Measurements from ENCODE around the gene PCLO. TPM values are rescaled to one million over a fixed set of nuclear protein-coding genes. Genes with fewer than 3 reads are reported as not detected.

The PCLO gene, protein sequence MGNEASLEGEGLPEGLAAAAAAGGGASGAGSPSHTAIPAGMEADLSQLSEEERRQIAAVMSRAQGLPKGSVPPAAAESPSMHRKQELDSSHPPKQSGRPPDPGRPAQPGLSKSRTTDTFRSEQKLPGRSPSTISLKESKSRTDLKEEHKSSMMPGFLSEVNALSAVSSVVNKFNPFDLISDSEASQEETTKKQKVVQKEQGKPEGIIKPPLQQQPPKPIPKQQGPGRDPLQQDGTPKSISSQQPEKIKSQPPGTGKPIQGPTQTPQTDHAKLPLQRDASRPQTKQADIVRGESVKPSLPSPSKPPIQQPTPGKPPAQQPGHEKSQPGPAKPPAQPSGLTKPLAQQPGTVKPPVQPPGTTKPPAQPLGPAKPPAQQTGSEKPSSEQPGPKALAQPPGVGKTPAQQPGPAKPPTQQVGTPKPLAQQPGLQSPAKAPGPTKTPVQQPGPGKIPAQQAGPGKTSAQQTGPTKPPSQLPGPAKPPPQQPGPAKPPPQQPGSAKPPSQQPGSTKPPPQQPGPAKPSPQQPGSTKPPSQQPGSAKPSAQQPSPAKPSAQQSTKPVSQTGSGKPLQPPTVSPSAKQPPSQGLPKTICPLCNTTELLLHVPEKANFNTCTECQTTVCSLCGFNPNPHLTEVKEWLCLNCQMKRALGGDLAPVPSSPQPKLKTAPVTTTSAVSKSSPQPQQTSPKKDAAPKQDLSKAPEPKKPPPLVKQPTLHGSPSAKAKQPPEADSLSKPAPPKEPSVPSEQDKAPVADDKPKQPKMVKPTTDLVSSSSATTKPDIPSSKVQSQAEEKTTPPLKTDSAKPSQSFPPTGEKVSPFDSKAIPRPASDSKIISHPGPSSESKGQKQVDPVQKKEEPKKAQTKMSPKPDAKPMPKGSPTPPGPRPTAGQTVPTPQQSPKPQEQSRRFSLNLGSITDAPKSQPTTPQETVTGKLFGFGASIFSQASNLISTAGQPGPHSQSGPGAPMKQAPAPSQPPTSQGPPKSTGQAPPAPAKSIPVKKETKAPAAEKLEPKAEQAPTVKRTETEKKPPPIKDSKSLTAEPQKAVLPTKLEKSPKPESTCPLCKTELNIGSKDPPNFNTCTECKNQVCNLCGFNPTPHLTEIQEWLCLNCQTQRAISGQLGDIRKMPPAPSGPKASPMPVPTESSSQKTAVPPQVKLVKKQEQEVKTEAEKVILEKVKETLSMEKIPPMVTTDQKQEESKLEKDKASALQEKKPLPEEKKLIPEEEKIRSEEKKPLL (N-terminal part only)
- total RNA-seq: 3.7 and 5.7 TPM in 2 replicates

- peak; percentile 43 for DNase-seq
Measured at GRCh38 chr7:83162402-83163256, at the start of gene PCLO. PCLO (minus strand) TSS chr7:83162884; CDS start chr7:83162592, 292 bp downstream.

- DNase-seq: no peak
Measured at GRCh38 chr7:83211685-83212084, 49.0 kb upstream of the PCLO start.

DNA sequence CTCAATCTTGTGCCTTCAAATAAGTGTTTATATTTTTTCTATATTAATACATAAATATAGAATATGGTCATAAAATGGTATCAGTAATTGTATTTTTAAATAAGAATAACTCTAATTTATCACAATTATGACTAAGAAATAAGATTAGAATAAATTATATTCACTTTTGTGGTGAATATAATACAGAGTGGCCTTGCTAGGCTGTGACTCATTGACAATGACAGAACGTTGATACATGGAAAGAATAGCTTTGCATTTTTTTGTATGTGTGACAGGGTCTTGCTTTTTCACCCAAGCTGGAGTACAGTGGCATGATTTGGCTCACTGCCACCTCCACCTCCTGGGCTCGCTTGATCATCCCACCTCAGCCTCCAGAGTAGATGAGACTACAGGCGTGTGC lies 47.8 kb upstream of the PCLO start:
- DNase-seq: no peak

- no peak for DNase-seq
Measured at GRCh38 chr7:83204715-83205114, 42.0 kb upstream of the PCLO start.

- DNase-seq: no peak
Measured at GRCh38 chr7:83201355-83201754, 38.7 kb upstream of the PCLO start.

DNA sequence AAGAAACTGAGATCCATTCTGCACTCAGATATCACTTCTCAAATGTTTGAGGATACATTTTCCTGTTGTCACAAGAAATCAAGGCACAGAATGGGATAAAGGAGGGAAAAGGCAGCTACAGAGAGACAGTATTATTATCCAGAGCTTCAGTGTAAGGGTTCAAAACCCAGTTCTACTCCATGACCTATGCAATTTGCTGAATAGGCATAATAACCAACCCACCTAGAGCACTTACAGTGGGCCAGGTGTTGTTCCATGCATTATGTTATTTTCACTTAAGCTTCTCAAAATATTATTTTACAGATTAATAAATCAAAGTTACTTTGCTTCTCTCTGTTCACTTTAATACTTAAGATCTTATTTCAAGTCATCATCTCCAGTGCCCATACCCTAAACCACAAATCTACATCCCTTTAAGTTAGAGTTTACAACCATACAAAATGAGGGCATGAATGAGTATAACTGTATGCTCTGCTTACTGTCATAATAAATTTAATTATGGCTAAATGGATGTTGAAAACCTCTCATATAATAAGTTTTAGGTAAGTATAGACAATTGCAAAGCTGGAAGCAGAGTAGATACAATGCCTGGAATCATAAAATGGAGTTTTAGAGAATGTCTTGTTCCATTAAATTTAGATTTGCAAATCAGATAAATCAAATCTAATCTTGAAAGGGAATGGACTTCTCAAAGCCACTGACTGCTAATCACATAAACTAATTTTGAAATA lies 28.1 kb upstream of the PCLO start:
- no peak for DNase-seq

DNA sequence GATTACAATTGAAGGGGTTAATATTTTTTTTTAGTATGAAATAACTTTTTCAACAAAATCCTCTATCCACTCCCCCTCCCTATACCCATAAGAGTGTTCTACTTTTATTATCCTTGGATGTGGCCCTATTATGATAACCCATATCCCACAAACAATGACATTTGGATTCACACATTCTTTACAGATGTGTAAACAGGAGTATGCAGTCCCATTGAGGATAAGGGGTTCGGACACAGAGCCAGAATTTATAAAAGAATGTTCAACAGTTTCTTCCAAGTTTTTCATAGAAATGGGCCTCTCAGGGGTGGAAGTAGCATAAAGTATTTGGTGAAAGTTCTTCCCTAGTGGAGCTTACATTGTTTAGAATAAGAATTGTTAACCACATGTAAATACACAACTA lies 16.1 kb upstream of the PCLO start:
- DNase-seq: no peak

DNA sequence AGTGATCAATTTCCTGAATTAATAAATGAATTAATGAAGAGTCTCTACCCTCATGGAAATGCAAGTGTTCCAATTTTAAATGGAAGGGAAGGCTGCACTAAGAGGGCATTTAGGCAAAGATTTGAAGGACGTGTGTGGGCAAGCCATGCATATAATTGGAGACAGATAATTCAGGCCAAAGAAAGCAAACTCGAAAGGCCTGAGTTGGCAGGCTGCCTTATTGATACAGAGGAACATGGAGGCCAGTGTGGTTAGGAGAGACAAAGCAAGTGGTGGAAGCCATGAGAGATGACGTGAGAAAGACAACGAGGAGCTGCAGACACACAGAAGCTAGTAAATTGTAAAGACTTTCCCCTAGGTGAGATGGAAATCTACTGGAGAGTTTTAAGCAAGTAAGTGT lies 15.4 kb upstream of the PCLO start:
- no peak for DNase-seq

GRCh38 chr7:83173664-83174063 lies 11.0 kb upstream of the PCLO start:
- DNase-seq: no peak

DNA sequence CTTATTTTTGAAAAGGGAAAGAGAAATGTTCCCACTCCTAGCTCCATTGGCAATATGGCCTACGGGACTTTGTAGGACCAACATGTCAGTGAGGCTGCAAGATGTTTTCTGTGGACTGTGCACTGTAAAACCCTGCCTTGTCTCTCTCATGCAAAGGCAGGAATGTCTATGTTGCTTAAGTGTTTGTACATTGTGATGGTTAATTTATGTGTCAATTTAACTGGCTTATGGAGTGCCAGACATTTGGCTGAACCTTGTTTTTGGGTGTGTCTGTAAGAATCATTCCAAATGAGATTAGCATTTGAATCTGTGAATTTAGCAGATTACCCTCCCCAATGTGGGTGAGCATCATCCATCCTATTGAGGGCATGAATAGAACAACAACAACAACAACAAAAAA lies 4.1 kb upstream of the PCLO start:
- no peak for DNase-seq

GRCh38 chr7:83161899-83162401 lies 734 bp downstream of the PCLO start:
- DNase-seq: no peak

DNA sequence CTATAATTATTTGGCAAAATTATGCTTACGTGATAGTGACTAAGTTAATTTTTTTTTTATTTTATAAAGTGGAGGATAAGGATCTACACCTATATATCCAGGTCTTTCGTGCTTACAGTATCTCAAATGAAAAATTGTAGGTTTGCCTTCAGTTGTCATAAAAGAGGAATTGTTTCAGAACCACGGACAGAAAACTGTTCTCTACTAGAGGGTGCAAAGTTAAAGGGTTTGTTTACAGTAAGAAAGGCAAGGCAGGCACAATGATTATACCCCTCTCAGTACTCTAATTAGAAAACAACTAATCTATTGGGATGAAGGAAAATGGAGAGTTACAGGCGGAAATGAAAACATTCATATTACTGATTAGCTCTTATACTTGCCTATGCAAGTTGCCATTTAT lies 1.5 kb downstream of the PCLO start:
- DNase-seq: peak; percentile 1

- no peak for DNase-seq
Measured at GRCh38 chr7:83159731-83160130, 3.0 kb downstream of the PCLO start.

- no peak for DNase-seq
Measured at GRCh38 chr7:83156006-83156405, 6.7 kb downstream of the PCLO start.

DNA sequence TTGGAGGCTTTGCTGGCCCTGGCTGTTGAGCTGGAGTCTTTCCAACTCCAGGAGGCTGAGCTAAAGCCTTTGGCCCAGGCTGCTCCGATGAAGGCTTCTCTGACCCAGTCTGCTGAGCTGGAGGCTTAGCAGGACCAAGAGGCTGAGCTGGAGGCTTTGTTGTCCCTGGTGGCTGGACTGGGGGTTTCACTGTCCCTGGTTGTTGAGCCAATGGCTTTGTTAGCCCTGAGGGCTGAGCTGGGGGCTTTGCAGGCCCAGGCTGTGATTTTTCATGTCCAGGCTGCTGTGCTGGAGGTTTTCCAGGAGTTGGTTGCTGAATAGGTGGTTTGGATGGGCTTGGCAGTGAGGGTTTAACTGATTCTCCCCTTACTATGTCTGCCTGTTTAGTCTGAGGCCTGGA lies 7.3 kb downstream of the PCLO start:
- no peak for DNase-seq

- DNase-seq: no peak
Measured at GRCh38 chr7:83153419-83153818, 9.3 kb downstream of the PCLO start.

DNA sequence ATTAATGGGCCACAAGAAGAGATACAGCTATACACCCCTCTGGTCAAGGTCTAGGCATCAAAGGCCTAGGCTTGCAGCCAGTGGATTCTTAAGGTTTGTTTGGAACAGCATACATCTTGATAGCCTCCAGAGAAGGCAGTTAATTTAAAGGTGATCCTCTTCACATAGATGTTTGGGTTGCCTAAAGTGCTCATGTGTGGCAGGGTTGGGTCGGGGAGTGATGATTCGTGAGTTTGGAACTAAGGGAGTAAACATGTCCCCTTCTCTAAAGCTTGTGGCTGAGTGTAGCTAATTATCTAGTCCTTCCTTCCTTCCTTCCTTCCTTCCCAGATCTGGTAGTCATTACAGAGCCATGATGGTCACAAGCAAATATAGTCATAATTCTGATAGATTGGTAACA lies 12.4 kb downstream of the PCLO start:
- no peak for DNase-seq

- no peak for DNase-seq
Measured at GRCh38 chr7:83149466-83149865, 13.2 kb downstream of the PCLO start.

DNA sequence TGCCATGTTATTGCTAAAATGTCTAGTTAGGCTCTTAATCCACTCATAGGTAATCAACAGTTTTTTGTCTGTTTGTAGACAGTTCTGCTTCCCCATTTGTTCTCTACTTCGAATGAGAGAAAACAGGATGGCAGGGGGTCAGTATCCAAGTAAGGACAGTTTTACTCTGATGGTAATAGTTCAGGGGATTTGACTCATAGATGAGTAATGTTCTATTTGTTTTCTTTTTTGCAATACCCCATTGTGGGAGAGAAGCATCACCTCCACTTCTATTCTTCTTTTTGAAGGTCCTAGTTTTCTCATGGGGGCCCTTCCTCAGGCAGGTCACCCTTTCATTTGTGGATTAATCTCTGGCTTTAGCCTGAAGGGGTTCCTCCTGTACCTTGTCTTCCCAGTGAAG lies 13.9 kb downstream of the PCLO start:
- peak; percentile 3 for DNase-seq

GRCh38 chr7:83143107-83143506 lies 19.6 kb downstream of the PCLO start:
- no peak for DNase-seq

DNA sequence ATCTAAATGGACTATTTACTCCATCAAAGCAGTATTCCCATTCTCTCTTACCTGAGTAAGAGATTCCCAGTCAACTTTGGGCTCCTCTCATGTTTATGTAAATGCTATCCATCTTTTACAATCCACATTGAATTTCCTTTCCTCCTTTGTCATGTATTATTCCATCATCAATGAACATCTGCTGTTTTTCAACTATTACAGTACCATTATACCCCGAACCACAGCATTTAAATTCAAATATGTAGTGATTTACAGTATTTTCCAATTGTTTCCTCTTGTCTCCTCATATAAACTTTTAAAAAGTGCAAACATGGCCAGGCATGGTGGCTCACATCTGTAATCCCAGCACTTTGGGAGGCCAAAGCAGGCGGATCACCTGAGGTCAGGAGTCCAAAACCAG lies 20.3 kb downstream of the PCLO start:
- no peak for DNase-seq

All from dermis blood vessel endothelial cell (primary cell).